Neural cell (in vitro differentiated cells): ENCODE measurements around the gene ALS2. TPM values are rescaled to one million over a fixed set of nuclear protein-coding genes. Genes with fewer than 3 reads are reported as not detected.

Experiments
- H2AFZ ChIP-seq: fragments of 200-600, 300-800 bp; sonication (generic), shearing (Covaris generic); 2 replicates; pipeline ENCODE4 v1.6.0; 2014; ENCODE audit warnings: low read depth, mild to moderate bottlenecking, antibody characterized with exemption, low read length, moderate library complexity
- H3F3A ChIP-seq: fragments of 200-600 bp; shearing (Covaris generic); 2 replicates; pipeline ENCODE4 v1.6.1; 2016; ENCODE audit warnings: mild to moderate bottlenecking, moderate library complexity, mixed read lengths, antibody characterized with exemption, low read length; ENCODE audit not compliant: insufficient read depth, poor library complexity, severe bottlenecking
- H3K27ac ChIP-seq: fragments of 200-600, 300-800 bp; sonication (generic), shearing (Covaris generic); 2 replicates; pipeline ENCODE4 v1.5.1; 2014; ENCODE audit warnings: mild to moderate bottlenecking, low read length, moderate library complexity
- H3K27me3 ChIP-seq: fragments of 300-800, 200-600 bp; sonication (generic), shearing (Covaris generic); 2 replicates; pipeline ENCODE4 v1.6.0; 2014; ENCODE audit warnings: mild to moderate bottlenecking, low read depth, low read length, moderate library complexity; ENCODE audit not compliant: insufficient read depth
- H3K36me3 ChIP-seq: fragments of 300-800, 200-600 bp; sonication (generic), shearing (Covaris generic); 2 replicates; pipeline ENCODE4 v1.5.1; 2014; ENCODE audit warnings: mild to moderate bottlenecking, antibody characterized with exemption, low read length, moderate library complexity; ENCODE audit not compliant: insufficient read depth
- H3K4me2 ChIP-seq: fragments of 300-800, 200-600 bp; sonication (generic), shearing (Covaris generic); 2 replicates; pipeline ENCODE4 v1.6.0; 2014; ENCODE audit warnings: mild to moderate bottlenecking, low read length
- H3K4me3 ChIP-seq: fragments of 300-800, 200-600 bp; sonication (generic), shearing (Covaris generic); 2 replicates; pipeline ENCODE4 v1.5.1; 2014; ENCODE audit warnings: mild to moderate bottlenecking, low read length, moderate library complexity
- H3K79me2 ChIP-seq: fragments of 200-600 bp; shearing (Covaris generic); replicated peaks from 2 replicates; pipeline ENCODE4 v1.6.0; 2014; ENCODE audit warnings: mild to moderate bottlenecking, low read length, moderate library complexity; ENCODE audit not compliant: insufficient read depth
- H3K9ac ChIP-seq: fragments of 300-800, 200-600 bp; sonication (generic), shearing (Covaris generic); 2 replicates; pipeline ENCODE4 v1.6.1; 2016; ENCODE audit warnings: mild to moderate bottlenecking, low read length, mixed read lengths
- H3K9me2 ChIP-seq: fragments of 200-600 bp; shearing (Covaris generic); 2 replicates; pipeline ENCODE4 v1.6.1; 2016; ENCODE audit warnings: mild to moderate bottlenecking, low read length, mixed read lengths; ENCODE audit not compliant: insufficient read depth
- H3K9me3 ChIP-seq: fragments of 200-600, 300-800 bp; sonication (generic), shearing (Covaris generic); 2 replicates; pipeline ENCODE4 v1.6.1; 2016; ENCODE audit warnings: mild to moderate bottlenecking, mixed run types, low read length, moderate library complexity, mixed read lengths
- H4K20me1 ChIP-seq: fragments of 200-600 bp; shearing (Covaris generic); 2 replicates; pipeline ENCODE4 v1.6.1; 2016; ENCODE audit warnings: mild to moderate bottlenecking, mixed run types; ENCODE audit not compliant: insufficient read depth
- CTCF ChIP-seq: fragments of 450-650 bp; IDR thresholded peaks from 2 replicates; pipeline ENCODE4 v1.5.1; 2014; ENCODE audit warnings: antibody characterized with exemption, mild to moderate bottlenecking, moderate library complexity; ENCODE audit not compliant: poor library complexity, severe bottlenecking
- EP300 ChIP-seq: fragments of 450-650 bp; conservative IDR thresholded peaks from 2 replicates; pipeline ENCODE4 v1.6.1; 2014; ENCODE audit warnings: antibody characterized with exemption, mild to moderate bottlenecking, moderate library complexity; ENCODE audit not compliant: poor library complexity, severe bottlenecking
- EZH2 ChIP-seq: fragments of 200-600, 300-800 bp; shearing (Covaris generic), sonication (generic); IDR thresholded peaks from 2 replicates; pipeline ENCODE4 v1.6.1; 2014; ENCODE audit warnings: antibody characterized with exemption, low read length, borderline replicate concordance, mild to moderate bottlenecking; ENCODE audit not compliant: insufficient read depth, poor library complexity, severe bottlenecking
- MXI1 ChIP-seq: fragments of 450-650 bp; conservative IDR thresholded peaks from 2 replicates; pipeline ENCODE4 v1.6.1; 2014; ENCODE audit warnings: antibody characterized with exemption, mild to moderate bottlenecking; ENCODE audit not compliant: poor library complexity, severe bottlenecking
- POLR2AphosphoS5 ChIP-seq: IDR thresholded peaks from 2 replicates; pipeline ENCODE4 v1.6.1; 2012
- RAD21 ChIP-seq: fragments of 450-650 bp; conservative IDR thresholded peaks from 2 replicates; pipeline ENCODE4 v1.6.1; 2014; ENCODE audit warnings: antibody characterized with exemption, mild to moderate bottlenecking, moderate library complexity
- REST ChIP-seq: IDR thresholded peaks from 2 replicates; pipeline ENCODE4 v1.6.1; 2012; ENCODE audit warnings: borderline replicate concordance
- SMC3 ChIP-seq: fragments of 450-650 bp; conservative IDR thresholded peaks from 2 replicates; pipeline ENCODE4 v1.6.1; 2014; ENCODE audit warnings: antibody characterized with exemption, mild to moderate bottlenecking, moderate library complexity; ENCODE audit not compliant: poor library complexity
- TAF1 ChIP-seq: IDR thresholded peaks from 2 replicates; pipeline ENCODE4 v1.6.1; 2012; ENCODE audit warnings: low read depth
- polyA plus RNA-seq: library from polyadenylated mRNA; depleted of rRNA; stranded (reverse); fragments of >200 nt; gene quantifications from 2 replicates; pipeline ENCODE4 v1.2.3, GENCODE V29; 2014

The ALS2 gene
- polyA plus RNA-seq, 1 donor from 2014 or later: 26.3 TPM

DNA sequence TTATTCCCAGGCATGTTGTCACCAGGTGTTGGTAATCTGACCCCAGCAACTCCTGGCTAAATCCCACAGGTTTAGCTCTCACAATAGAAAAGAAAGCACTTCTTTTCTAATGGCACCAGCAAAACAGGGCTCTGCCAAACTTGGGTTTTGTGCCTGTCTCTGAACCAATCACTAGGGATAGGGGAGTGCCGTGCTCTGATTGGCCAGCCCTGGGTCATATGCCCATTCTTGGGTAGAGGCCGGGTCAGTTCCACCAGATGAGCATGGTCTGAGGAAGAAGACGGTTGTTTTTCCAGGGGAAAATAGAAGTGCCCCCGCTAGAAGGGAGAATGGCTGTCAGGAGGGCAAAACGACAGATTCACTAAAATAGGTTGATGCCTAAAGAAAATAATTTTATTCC, 40.3 kb upstream of the ALS2 start:
- no peaks in the 10 kb centered on the region for H3F3A ChIP-seq
- no peaks in the 10 kb centered on the region for H4K20me1 ChIP-seq
- H3K36me3 ChIP-seq: no peaks in the 10 kb centered on the region
- no peaks in the 10 kb centered on the region for H3K9me2 ChIP-seq
- no peak overlapping the region for H3K4me2 ChIP-seq
- H3K27me3 ChIP-seq: no peaks in the 10 kb centered on the region
- H3K4me3 ChIP-seq: no peak overlapping the region
- TF ChIP-seq REST (no peak), RAD21 (no peak), TAF1 (no peak), POLR2AphosphoS5 (no peak), CTCF (no peak), EZH2 (no peak), MXI1 (no peak), SMC3 (no peak), EP300 (no peak)
- H3K79me2 ChIP-seq: no peaks in the 10 kb centered on the region
- no peaks in the 10 kb centered on the region for H3K9me3 ChIP-seq
- H3K9ac ChIP-seq: no peak overlapping the region
- no peak overlapping the region for H3K27ac ChIP-seq
- H2AFZ ChIP-seq: no peak overlapping the region

- Histone ChIP-seq H3F3A (no peaks in the 10 kb centered on the region), H3K9me2 (no peaks in the 10 kb centered on the region), H2AFZ (no peak overlapping the region), H3K9ac (no peak overlapping the region), H4K20me1 (no peaks in the 10 kb centered on the region), H3K9me3 (no peaks in the 10 kb centered on the region), H3K4me3 (no peak overlapping the region), H3K79me2 (no peaks in the 10 kb centered on the region), H3K4me2 (no peak overlapping the region), H3K27me3 (no peaks in the 10 kb centered on the region), H3K36me3 (no peaks in the 10 kb centered on the region), H3K27ac (no peak overlapping the region)
- TF ChIP-seq REST (no peak), CTCF (no peak), MXI1 (no peak), EP300 (no peak), SMC3 (no peak), POLR2AphosphoS5 (no peak)
Measured at GRCh38 chr2:201820383-201821007, 39.8 kb upstream of the ALS2 start.
